T-helper 1 cell (primary cell): ENCODE data around the gene ATL1.
A peak's percentile ranks its signal among the peaks of the same experiment; 100 is the strongest.

Experiments used
- DNase-seq, 5 donors: peaks; one replicate each; pipeline ENCODE4 v3.0.0-alpha.2; 2012 to 2020
- total RNA-seq, 4 donors: gene quantifications; one replicate each; lab custom pipeline; 2026; lab: John Stamatoyannopoulos, UW

Gene ATL1
- total RNA-seq = 0 to 2.3 (median 1.2) reads per million in 4 donors

- DNase-seq = peak in 3 of 5 donors; percentile 12 to 50 (median 13)
These were observed at the start of gene ATL1 for GRCh38 chr14:50559990-50560930. TSS of gene ATL1 (plus strand) at chr14:50560145. CDS start at chr14:50560266, 121 bp downstream.

GRCh38 chr14:50510157-50510556, 49.8 kb upstream of the ATL1 start:
- no peak for DNase-seq

- DNase-seq = no peak
These were observed 47.5 kb upstream of the ATL1 start for GRCh38 chr14:50512463-50512862.

GRCh38 chr14:50516091-50516490, 43.9 kb upstream of the ATL1 start:
- no peak for DNase-seq

- peak in 1 of 5 donors; percentile 80 for DNase-seq
These were observed 38.8 kb upstream of the ATL1 start for GRCh38 chr14:50520947-50521815.

- DNase-seq = peak in 1 of 5 donors; percentile 68
These were observed 38.0 kb upstream of the ATL1 start for GRCh38 chr14:50521912-50522341.

- DNase-seq = no peak
These were observed 36.5 kb upstream of the ATL1 start for GRCh38 chr14:50523271-50524041.

- DNase-seq = no peak
These were observed 35.9 kb upstream of the ATL1 start for GRCh38 chr14:50524060-50524459.

GRCh38 chr14:50524731-50525515, 35.0 kb upstream of the ATL1 start:
- DNase-seq = no peak

GRCh38 chr14:50528000-50528399, 31.9 kb upstream of the ATL1 start:
- DNase-seq = no peak

GRCh38 chr14:50529288-50530179, 30.4 kb upstream of the ATL1 start:
- DNase-seq = no peak

- DNase-seq = no peak
These were observed 29.6 kb upstream of the ATL1 start for GRCh38 chr14:50530358-50530757.

GRCh38 chr14:50530794-50531365, 29.1 kb upstream of the ATL1 start:
- DNase-seq = no peak

- DNase-seq = peak in 4 of 5 donors; percentile 16 to 28 (median 21)
These were observed 28.1 kb upstream of the ATL1 start for GRCh38 chr14:50531595-50532501.

GRCh38 chr14:50532502-50533240, 27.3 kb upstream of the ATL1 start, which contains the start of gene MAP4K5:
TSS of gene MAP4K5 (minus strand) at chr14:50532569. CDS start at chr14:50532049, 520 bp downstream.
- peak; percentile 75 to 89 (median 85) for DNase-seq

GRCh38 chr14:50533241-50533705, 26.7 kb upstream of the ATL1 start:
- no peak for DNase-seq

GRCh38 chr14:50533806-50534205, 26.1 kb upstream of the ATL1 start:
- no peak for DNase-seq

GRCh38 chr14:50534416-50534815, 25.5 kb upstream of the ATL1 start:
- DNase-seq = no peak
